OCI-LY3 (cell line): Measurements from ENCODE around the gene PSMG1.

ENCODE experiments used
- CTCF ChIP-seq: fragments of 200-600, 300-600 bp; sonication (generic); IDR thresholded peaks from 2 replicates; pipeline ENCODE4 v1.5.1; 2014; ENCODE audit warnings: antibody characterized with exemption, low read length, low read depth
- EZH2phosphoT487 ChIP-seq: fragments of 200-600 bp; shearing (Covaris generic); IDR thresholded peaks from 2 replicates; pipeline ENCODE4 v1.6.1; 2018; ENCODE audit warnings: antibody characterized with exemption, mixed run types, low read depth

DNA sequence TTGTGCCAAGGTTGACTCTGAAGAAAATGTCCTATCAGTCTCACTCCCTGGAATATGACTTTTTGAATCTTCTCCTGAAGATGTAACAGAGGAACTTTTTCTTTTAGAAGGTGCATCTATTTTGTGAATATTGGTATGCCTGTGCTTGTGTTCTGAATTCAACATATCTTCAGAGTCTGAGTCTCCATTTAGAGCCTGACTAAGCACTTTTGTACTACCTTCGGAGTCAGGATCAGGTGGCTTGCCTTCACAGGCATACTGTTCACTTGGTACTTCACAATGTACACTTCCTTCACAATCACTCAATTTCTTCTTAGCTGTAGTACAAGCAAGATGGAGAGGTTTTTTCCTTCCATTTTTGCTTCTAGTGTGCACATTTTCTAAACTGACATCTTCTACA is 13.6 kb upstream of the PSMG1 start:
- TF ChIP-seq CTCF (no peak), EZH2phosphoT487 (no peak)
